Thymus (tissue), 11 donors: ENCODE measurements around the gene SIM2. TPM values are rescaled to one million over a fixed set of nuclear protein-coding genes. Genes with fewer than 3 reads are reported as not detected.

ENCODE experiments used
- DNase-seq, 9 donors: peaks; one replicate each; pipeline ENCODE4 v3.0.0-alpha.2; 2013; ENCODE audit warnings: low spot score in 9 of 9, low read depth in 6 of 9, missing footprints in 1 of 9
- H3K27ac ChIP-seq, 2 donors: one replicate each; pipeline ENCODE4 v1.5.1; 2013; ENCODE audit warnings: control low read depth in 1 of 2, low read depth in 1 of 2, low read length in 1 of 2, mild to moderate bottlenecking in 1 of 2, moderate library complexity in 1 of 2
- H3K27me3 ChIP-seq, 2 donors: one replicate each; pipeline ENCODE4 v1.5.1; 2013; ENCODE audit warnings: low read length in 1 of 2; ENCODE audit not compliant: control insufficient read depth in 2 of 2, insufficient read depth in 1 of 2
- H3K36me3 ChIP-seq, 2 donors: one replicate each; pipeline ENCODE4 v1.5.1; 2013; ENCODE audit warnings: low read length in 1 of 2, mild to moderate bottlenecking in 1 of 2, moderate library complexity in 1 of 2; ENCODE audit not compliant: control insufficient read depth in 2 of 2, insufficient read depth in 2 of 2
- H3K4me1 ChIP-seq, 2 donors: one replicate each; pipeline ENCODE4 v1.5.1; 2013; ENCODE audit warnings: low read length in 2 of 2; ENCODE audit not compliant: control insufficient read depth in 2 of 2, insufficient read depth in 2 of 2
- H3K4me3 ChIP-seq, 2 donors: one replicate each; pipeline ENCODE4 v1.5.1; 2013; ENCODE audit warnings: low read length in 2 of 2, control low read depth in 1 of 2, mild to moderate bottlenecking in 1 of 2
- H3K9me3 ChIP-seq, 2 donors: one replicate each; pipeline ENCODE4 v1.5.1; 2013; ENCODE audit warnings: low read length in 1 of 2, mild to moderate bottlenecking in 1 of 2; ENCODE audit not compliant: control insufficient read depth in 2 of 2, insufficient read depth in 1 of 2
- WGBS: extraction: QIAGEN DNeasy Blood & Tissue Kit; methylation state at CpG from one replicate; pipeline ENCODE4 v1.1.7; 2013; 5-methylcytosine and 5-hydroxymethylcytosine counted together
- polyA plus RNA-seq: library from polyadenylated mRNA; stranded (reverse); fragments of 200-250 nt; gene quantifications from one replicate; pipeline ENCODE4 v1.2.3, GENCODE V29; 2013
- total RNA-seq: library from RNA; stranded (reverse); fragments of 120-200 nt; gene quantifications from one replicate; pipeline ENCODE4 v1.2.4, GENCODE V29; 2013
- donor health status: healthy.

Gene SIM2
- total and polyA plus RNA-seq, 2 donors = 0.07 TPM; not detected in 1

- no peaks in the 10 kb centered on the region for H3K36me3 ChIP-seq
- no peaks in the 10 kb centered on the region for H3K9me3 ChIP-seq
- H3K4me3 ChIP-seq = no peak overlapping the region
- WGBS = 66% methylated on average over 12 of the region's 12 CpGs
- peaks cover 0 to 2% of the 10 kb centered on the region in 2 donors for H3K27me3 ChIP-seq
- peaks cover 7 to 13% of the 10 kb centered on the region in 2 donors for H3K4me1 ChIP-seq
- peak in 1 of 9 donors; percentile 12 for DNase-seq
- no peak overlapping the region for H3K27ac ChIP-seq
These were observed 60.6 kb downstream of the SIM2 start for GRCh38 chr21:36759348-36760083.

- H3K36me3 ChIP-seq = peaks cover 0 to 2% of the 10 kb centered on the region in 2 donors
These were observed 62.8 kb downstream of the SIM2 start for GRCh38 chr21:36761685-36762084.

GRCh38 chr21:36762642-36763041 is 63.7 kb downstream of the SIM2 start:
- DNase-seq = no peak
- H3K4me1 ChIP-seq = peaks cover 7 to 13% of the 10 kb centered on the region in 2 donors
- WGBS = 97% methylated on average over 9 of the region's 9 CpGs
- peaks cover 0 to 4% of the 10 kb centered on the region in 2 donors for H3K36me3 ChIP-seq
- H3K27ac ChIP-seq = no peak overlapping the region
- H3K9me3 ChIP-seq = no peaks in the 10 kb centered on the region
- no peak overlapping the region for H3K4me3 ChIP-seq
- peaks cover 0 to 2% of the 10 kb centered on the region in 2 donors for H3K27me3 ChIP-seq

More at GRCh38 chr21:36761685-36762084, 62.8 kb downstream of the SIM2 start:
- Histone ChIP-seq H3K4me1 (peaks cover 7 to 13% of the 10 kb centered on the region in 2 donors), H3K27me3 (peaks cover 0 to 2% of the 10 kb centered on the region in 2 donors), H3K4me3 (no peak overlapping the region), H3K9me3 (no peaks in the 10 kb centered on the region), H3K27ac (no peak overlapping the region)
- DNase-seq = peak in 3 of 9 donors; percentile 21 to 37 (median 23)
- 17% methylated on average over 11 of the region's 11 CpGs for WGBS

- H3K36me3 ChIP-seq = peaks cover 0 to 4% of the 10 kb centered on the region in 2 donors
- DNase-seq = no peak
- H3K27ac ChIP-seq = no peak overlapping the region
- H3K27me3 ChIP-seq = peaks cover 0 to 2% of the 10 kb centered on the region in 2 donors
- H3K4me3 ChIP-seq = no peak overlapping the region
- H3K9me3 ChIP-seq = no peaks in the 10 kb centered on the region
- 98% methylated on average over 6 of the region's 6 CpGs for WGBS
- peaks cover 7 to 13% of the 10 kb centered on the region in 2 donors for H3K4me1 ChIP-seq
These were observed 64.4 kb downstream of the SIM2 start for GRCh38 chr21:36763305-36763704.

DNA sequence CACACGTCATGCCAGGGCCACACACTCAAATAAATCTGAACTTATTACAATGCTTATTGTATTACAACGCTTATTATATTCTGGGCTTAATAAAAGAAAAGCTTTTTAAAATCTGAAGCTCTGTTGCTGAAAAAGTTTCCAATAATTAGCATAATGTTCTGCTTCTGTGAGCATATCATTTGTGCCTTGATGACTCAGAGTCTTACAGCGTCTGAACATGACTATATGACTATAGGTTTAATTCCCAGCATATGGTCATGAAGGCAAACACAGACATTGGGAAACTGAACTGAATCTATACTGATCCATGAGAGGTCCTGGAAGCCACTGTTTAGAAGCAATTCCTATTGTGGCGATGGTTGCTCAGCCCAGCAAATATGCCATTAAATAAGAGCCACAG is 66.3 kb downstream of the SIM2 start:
- peaks cover 7 to 13% of the 10 kb centered on the region in 2 donors for H3K4me1 ChIP-seq
- no peak overlapping the region for H3K27ac ChIP-seq
- peaks cover 0 to 4% of the 10 kb centered on the region in 2 donors for H3K36me3 ChIP-seq
- H3K27me3 ChIP-seq = peaks cover 0 to 2% of the 10 kb centered on the region in 2 donors
- H3K9me3 ChIP-seq = no peaks in the 10 kb centered on the region
- WGBS = 98% methylated on average over 4 of the region's 4 CpGs
- DNase-seq = no peak
- no peak overlapping the region for H3K4me3 ChIP-seq

DNA sequence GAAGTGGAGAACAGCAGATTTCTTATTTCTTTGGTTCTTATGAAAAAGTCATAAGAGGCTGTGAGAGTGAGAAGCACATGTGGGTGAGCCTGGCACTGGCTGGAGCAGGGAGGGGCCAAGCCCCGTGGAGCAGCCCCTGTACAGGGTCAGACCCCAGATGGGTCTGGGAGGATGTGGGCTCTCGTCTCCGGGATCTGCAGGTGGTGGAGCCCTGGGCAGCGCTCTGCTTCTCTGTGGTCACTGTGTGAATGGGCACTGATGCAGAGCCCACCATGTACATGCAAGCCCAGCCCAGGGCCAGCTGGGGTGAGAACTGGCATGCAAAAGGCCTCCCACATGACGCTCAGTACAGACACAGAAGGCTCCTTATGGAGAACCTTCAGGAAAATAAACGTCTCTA is 67.6 kb downstream of the SIM2 start:
- WGBS = 96% methylated on average over 6 of the region's 6 CpGs
- Histone ChIP-seq H3K9me3 (no peaks in the 10 kb centered on the region), H3K27me3 (peaks cover 0 to 2% of the 10 kb centered on the region in 2 donors), H3K4me3 (no peak overlapping the region), H3K27ac (no peak overlapping the region), H3K4me1 (peaks cover 6% of the 10 kb centered on the region in 2 donors), H3K36me3 (peaks cover 0 to 4% of the 10 kb centered on the region in 2 donors)
- no peak for DNase-seq

- H3K9me3 ChIP-seq = no peaks in the 10 kb centered on the region
- H3K4me1 ChIP-seq = peaks cover under 1% of the 10 kb centered on the region in 2 donors
- 98% methylated on average over 11 of the region's 11 CpGs for WGBS
- H3K27ac ChIP-seq = no peak overlapping the region
- H3K4me3 ChIP-seq = no peak overlapping the region
- H3K27me3 ChIP-seq = peaks cover 0 to 2% of the 10 kb centered on the region in 2 donors
- H3K36me3 ChIP-seq = peaks cover 0 to 4% of the 10 kb centered on the region in 2 donors
- no peak for DNase-seq
These were observed 68.2 kb downstream of the SIM2 start for GRCh38 chr21:36767096-36767495.

- no peak for DNase-seq
These were observed 69.6 kb downstream of the SIM2 start for GRCh38 chr21:36768496-36768895.

GRCh38 chr21:36769051-36769839 is 70.3 kb downstream of the SIM2 start:
- Histone ChIP-seq H3K27me3 (no peaks in the 10 kb centered on the region), H3K9me3 (no peaks in the 10 kb centered on the region), H3K27ac (no peak overlapping the region), H3K36me3 (peaks cover 0 to 4% of the 10 kb centered on the region in 2 donors), H3K4me1 (peaks cover 0 to 8% of the 10 kb centered on the region in 2 donors), H3K4me3 (no peak overlapping the region)
- WGBS = 94% methylated on average over 8 of the region's 8 CpGs
- DNase-seq = no peak

More at GRCh38 chr21:36768496-36768895, 69.6 kb downstream of the SIM2 start:
- H3K36me3 ChIP-seq = peaks cover 0 to 4% of the 10 kb centered on the region in 2 donors
- H3K9me3 ChIP-seq = no peaks in the 10 kb centered on the region
- no peak overlapping the region for H3K4me3 ChIP-seq
- H3K27me3 ChIP-seq = no peaks in the 10 kb centered on the region
- 97% methylated on average over 13 of the region's 13 CpGs for WGBS
- H3K4me1 ChIP-seq = peaks cover 0 to 4% of the 10 kb centered on the region in 2 donors
- H3K27ac ChIP-seq = no peak overlapping the region
